Measurements from ENCODE around the gene MTCL1. TPM values are rescaled to one million over a fixed set of nuclear protein-coding genes. Genes with fewer than 3 reads are reported as not detected.

Gene MTCL1
- polyA plus RNA-seq, 1 experiment: 29.8 TPM

DNA sequence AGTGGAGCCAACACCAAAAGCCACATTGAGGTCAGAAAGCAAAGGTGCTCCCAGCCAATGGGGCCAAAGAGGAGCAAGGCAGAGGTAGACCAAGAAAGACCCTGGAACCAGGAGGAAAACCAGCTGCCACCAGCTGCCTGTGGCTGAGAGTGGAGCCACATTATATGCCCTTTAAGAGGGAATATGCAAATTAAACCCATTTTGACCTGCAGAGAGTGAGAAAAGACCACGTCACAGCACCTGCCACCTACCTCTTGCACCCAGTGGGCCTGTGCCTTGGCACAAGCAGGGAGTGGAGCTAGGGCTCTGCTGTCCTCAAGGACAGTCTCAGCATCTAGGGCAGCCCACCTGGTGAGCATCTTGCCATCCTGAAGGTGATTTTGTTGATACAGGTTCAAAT, 161.3 kb downstream of the MTCL1 start:
- ChIA-PET POLR2A (no interaction called here), CTCF (interaction anchor here (0.9 to 1.1 kb wide), 2 partner anchors 14 to 208 kb away, joined by 3 read pairs; no protein-coding TSS in a partner anchor)
- Histone ChIP-seq H3K36me3 (ENCODE audit: control insufficient read depth, insufficient read depth, low read length) (no peaks in the 10 kb centered on the region), H3K27me3 (ENCODE audit: control insufficient read depth, insufficient read depth, low read length) (no peaks in the 10 kb centered on the region), H3K4me3 (ENCODE audit: low read depth, low read length) (no peak overlapping the region)
- no peak for DNase-seq (ENCODE audit: low read depth)
- TF ChIP-seq, protein P1, sequence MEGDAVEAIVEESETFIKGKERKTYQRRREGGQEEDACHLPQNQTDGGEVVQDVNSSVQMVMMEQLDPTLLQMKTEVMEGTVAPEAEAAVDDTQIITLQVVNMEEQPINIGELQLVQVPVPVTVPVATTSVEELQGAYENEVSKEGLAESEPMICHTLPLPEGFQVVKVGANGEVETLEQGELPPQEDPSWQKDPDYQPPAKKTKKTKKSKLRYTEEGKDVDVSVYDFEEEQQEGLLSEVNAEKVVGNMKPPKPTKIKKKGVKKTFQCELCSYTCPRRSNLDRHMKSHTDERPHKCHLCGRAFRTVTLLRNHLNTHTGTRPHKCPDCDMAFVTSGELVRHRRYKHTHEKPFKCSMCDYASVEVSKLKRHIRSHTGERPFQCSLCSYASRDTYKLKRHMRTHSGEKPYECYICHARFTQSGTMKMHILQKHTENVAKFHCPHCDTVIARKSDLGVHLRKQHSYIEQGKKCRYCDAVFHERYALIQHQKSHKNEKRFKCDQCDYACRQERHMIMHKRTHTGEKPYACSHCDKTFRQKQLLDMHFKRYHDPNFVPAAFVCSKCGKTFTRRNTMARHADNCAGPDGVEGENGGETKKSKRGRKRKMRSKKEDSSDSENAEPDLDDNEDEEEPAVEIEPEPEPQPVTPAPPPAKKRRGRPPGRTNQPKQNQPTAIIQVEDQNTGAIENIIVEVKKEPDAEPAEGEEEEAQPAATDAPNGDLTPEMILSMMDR (IDR thresholded peaks at IDR 0.05; ENCODE audit: insufficient read depth, low read depth, low read length): no peak

DNA sequence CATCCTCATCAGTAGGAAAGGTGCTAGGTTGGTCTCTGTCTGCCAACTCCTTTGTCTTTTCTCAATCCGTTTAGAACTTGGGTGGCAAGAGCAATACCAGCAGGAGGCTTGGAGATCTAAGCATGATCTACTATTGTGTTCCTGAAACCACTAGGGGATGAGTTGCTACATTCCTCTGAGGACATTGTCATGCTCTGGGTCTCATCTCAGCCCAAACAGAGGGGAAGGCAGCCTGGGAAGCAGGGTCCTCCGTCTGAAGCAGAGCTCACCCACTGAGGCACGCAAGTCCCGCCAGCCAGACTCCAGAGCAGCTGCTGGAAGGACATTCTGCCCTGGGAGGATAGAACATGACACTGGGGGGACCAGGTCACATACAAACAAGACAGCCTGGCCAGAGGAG, 162.9 kb downstream of the MTCL1 start:
- CTCF ChIA-PET: interaction anchor here (0.9 kb wide), 1 partner anchor 12 kb away, joined by 3 read pairs; no protein-coding TSS in a partner anchor
- TF ChIP-seq, protein P1 (IDR thresholded peaks at IDR 0.05; ENCODE audit: insufficient read depth, low read depth, low read length): no peak

DNA sequence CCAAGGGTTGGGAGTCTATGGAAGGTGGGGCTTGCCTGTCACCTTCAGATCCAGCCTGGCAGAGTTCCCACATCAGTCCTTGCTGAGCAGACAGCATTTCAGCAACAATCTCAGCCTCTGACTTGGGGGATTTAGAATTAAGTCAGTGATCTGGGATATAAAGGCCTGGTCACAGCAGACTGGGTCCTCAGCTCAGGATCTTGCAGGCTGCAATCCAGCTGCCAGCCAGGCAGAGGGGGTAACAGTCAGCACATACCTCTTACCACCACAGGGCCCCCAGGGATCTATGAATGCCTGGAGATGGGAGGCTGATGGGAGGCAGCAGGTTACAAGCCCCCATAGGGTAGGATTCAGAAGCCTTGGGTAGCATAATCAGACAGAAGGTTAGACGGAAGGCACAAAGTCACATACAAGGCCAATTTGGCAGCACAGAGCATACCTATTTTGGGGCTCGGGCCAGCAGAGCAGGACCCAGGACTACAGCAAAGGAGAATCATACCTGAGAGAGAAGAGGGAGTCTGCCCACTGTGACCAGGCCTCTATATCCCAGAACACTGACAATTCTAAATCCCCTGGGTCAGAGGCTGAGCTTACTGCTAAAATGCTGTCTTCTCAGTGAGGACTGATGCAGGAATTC, 163.5 kb downstream of the MTCL1 start:
- POLR2A ChIA-PET: no interaction called here
- no peaks in the 10 kb centered on the region for H3K36me3 ChIP-seq (ENCODE audit: control insufficient read depth, insufficient read depth, low read length)
- no peak for DNase-seq (ENCODE audit: low read depth)
- CTCF ChIA-PET: interaction anchor here (0.9 kb wide), 1 partner anchor 13 kb away, joined by 3 read pairs; no protein-coding TSS in a partner anchor
- H3K27me3 ChIP-seq (ENCODE audit: control insufficient read depth, insufficient read depth, low read length): no peaks in the 10 kb centered on the region
- no peak overlapping the region for H3K4me3 ChIP-seq (ENCODE audit: low read depth, low read length)
- TF ChIP-seq, protein P1 (IDR thresholded peaks at IDR 0.05; ENCODE audit: insufficient read depth, low read depth, low read length): no peak

More for the DNA sequence above, 162.9 kb downstream of the MTCL1 start:
- no peak for DNase-seq (ENCODE audit: low read depth)
- no peak overlapping the region for H3K4me3 ChIP-seq (ENCODE audit: low read depth, low read length)
- no peaks in the 10 kb centered on the region for H3K36me3 ChIP-seq (ENCODE audit: control insufficient read depth, insufficient read depth, low read length)
- no peaks in the 10 kb centered on the region for H3K27me3 ChIP-seq (ENCODE audit: control insufficient read depth, insufficient read depth, low read length)
- POLR2A ChIA-PET: no interaction called here

DNA sequence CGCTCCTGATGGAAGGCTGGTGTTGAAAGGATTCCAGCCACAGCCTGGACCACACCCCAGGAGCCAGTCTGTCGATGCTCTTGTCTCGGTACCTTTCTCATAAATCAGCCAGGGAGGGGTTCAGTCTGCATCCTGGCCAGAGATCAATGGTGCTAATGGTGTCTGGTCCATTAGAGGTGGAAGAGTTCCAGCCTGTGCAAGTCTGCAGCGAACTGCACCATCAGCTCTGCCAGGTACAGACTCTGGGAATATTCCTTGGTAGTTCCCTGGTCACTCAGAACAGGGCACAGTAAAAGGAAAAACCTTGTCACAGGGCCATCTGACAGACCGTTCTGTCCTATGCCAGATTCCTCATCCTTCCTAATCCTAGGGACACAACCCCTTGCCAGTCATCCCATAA, 164.3 kb downstream of the MTCL1 start:
- CTCF ChIA-PET: no interaction called here
- TF ChIP-seq, protein P1 (IDR thresholded peaks at IDR 0.05; ENCODE audit: insufficient read depth, low read depth, low read length): no peak
- no peak for DNase-seq (ENCODE audit: low read depth)
- Histone ChIP-seq H3K36me3 (ENCODE audit: control insufficient read depth, insufficient read depth, low read length) (no peaks in the 10 kb centered on the region), H3K27me3 (ENCODE audit: control insufficient read depth, insufficient read depth, low read length) (no peaks in the 10 kb centered on the region), H3K4me3 (ENCODE audit: low read depth, low read length) (no peak overlapping the region)
- POLR2A ChIA-PET: no interaction called here

DNA sequence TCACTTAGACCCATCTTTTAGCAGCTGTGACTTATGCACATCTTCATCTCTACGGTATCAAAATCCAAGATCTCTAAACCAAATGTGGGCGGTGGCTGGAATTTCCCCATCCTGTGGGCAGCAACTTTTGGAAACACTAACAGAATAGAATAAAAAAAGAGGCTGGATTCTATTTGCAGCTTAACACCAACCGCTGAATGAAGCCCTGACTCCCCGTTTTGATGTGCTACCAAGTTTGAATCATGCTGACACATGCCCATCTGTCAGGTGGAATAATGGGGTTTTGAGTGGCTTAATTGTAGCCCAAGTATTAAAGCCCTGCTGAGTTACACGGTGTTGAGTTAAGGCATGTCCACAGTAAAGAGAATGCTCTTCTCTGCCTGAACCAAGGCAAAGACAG, 165.2 kb downstream of the MTCL1 start:
- DNase-seq (ENCODE audit: low read depth): no peak
- Histone ChIP-seq H3K4me3 (ENCODE audit: low read depth, low read length) (no peak overlapping the region), H3K36me3 (ENCODE audit: control insufficient read depth, insufficient read depth, low read length) (no peaks in the 10 kb centered on the region), H3K27me3 (ENCODE audit: control insufficient read depth, insufficient read depth, low read length) (no peaks in the 10 kb centered on the region)
- CTCF ChIA-PET: interaction anchor here (0.8 kb wide), 1 partner anchor 19 kb away, joined by 3 read pairs; no protein-coding TSS in a partner anchor
- TF ChIP-seq, protein P1 (IDR thresholded peaks at IDR 0.05; ENCODE audit: insufficient read depth, low read depth, low read length): no peak
- POLR2A ChIA-PET: no interaction called here

All from BJ (cell line).